Kidney (tissue), 14 donors: ENCODE results near the gene CRACDL. TPM values are rescaled to one million over a fixed set of nuclear protein-coding genes. Genes with fewer than 3 reads are reported as not detected.

Experiments
- DNase-seq, 5 donors: peaks; one replicate each; pipeline ENCODE4 v3.0.0-alpha.2; 2013 to 2020
- FAIRE-seq: peaks from 2 replicates; lab custom pipeline; 2012; peaks lifted over from hg19 to GRCh38; lab: Jason Lieb, UNC
- H3K27ac ChIP-seq, 2 donors: one replicate each; pipeline ENCODE4 v1.7.0; 2013; ENCODE audit warnings: low read depth in 2 of 2, low read length in 2 of 2, inconsistent platforms in 1 of 2
- H3K27me3 ChIP-seq: one replicate; pipeline ENCODE4 v1.7.1; 2013; ENCODE audit warnings: low read length, inconsistent platforms; ENCODE audit not compliant: control insufficient read depth, insufficient read depth
- H3K36me3 ChIP-seq, 3 donors: one replicate each; pipeline versions ENCODE4 v1.7.0 to v1.7.1; 2013; ENCODE audit warnings: low read length in 3 of 3, control low read depth in 1 of 3, inconsistent platforms in 1 of 3; ENCODE audit not compliant: insufficient read depth in 3 of 3, control insufficient read depth in 2 of 3
- H3K4me1 ChIP-seq, 3 donors: one replicate each; pipeline versions ENCODE4 v1.7.0 to v1.7.1; 2013; ENCODE audit warnings: low read length in 3 of 3, inconsistent platforms in 1 of 3, low read depth in 1 of 3; ENCODE audit not compliant: control insufficient read depth in 2 of 3, insufficient read depth in 2 of 3
- H3K4me3 ChIP-seq, 3 donors: one replicate each; pipeline versions ENCODE4 v1.7.0 to v1.8.1; 2013; ENCODE audit warnings: low read length in 3 of 3, control low read depth in 1 of 3, inconsistent platforms in 1 of 3
- H3K9ac ChIP-seq, 3 donors: one replicate each; pipeline versions ENCODE4 v1.7.0 to v1.7.1; 2013; ENCODE audit warnings: low read length in 3 of 3, control low read depth in 1 of 3, inconsistent platforms in 1 of 3
- H3K9me3 ChIP-seq, 3 donors: one replicate each; pipeline versions ENCODE4 v1.7.0 to v1.7.1; 2013; ENCODE audit warnings: low read length in 3 of 3, control low read depth in 1 of 3, inconsistent platforms in 1 of 3; ENCODE audit not compliant: control insufficient read depth in 2 of 3, insufficient read depth in 1 of 3
- intact Hi-C: fragments of 100-400 bp; cut with DNase I; formaldehyde crosslinking; loops from one replicate; pipeline ENCODE4 v1.11.1; 2022
- polyA plus RNA-seq: library from polyadenylated mRNA; stranded (reverse); fragments of 350-450 nt; fragmentation: Illumina TruSeq; extraction: RNeasy Lipid Tissue Mini Kit (QIAGEN cat#74804); gene quantifications from one replicate; pipeline ENCODE4 v1.2.3, GENCODE V29; 2014; ENCODE audit warnings: low read depth, low replicate concordance; ENCODE audit not compliant: insufficient read depth
- total RNA-seq: library from RNA; stranded (reverse); fragmentation: NEBNext Ultra II Directional; extraction: Animal tissue kit (Norgen Biotek cat#: 25700); gene quantifications from one replicate; pipeline ENCODE4 v1.2.1, GENCODE V29; 2021
- TF ChIP-seq, protein P1 (sequence below): IDR thresholded peaks from 3 replicates; pipeline ENCODE4 v1.5.1; 2012; ENCODE audit warnings: mild to moderate bottlenecking, moderate library complexity, borderline replicate concordance; ENCODE audit not compliant: insufficient read depth; ENCODE audit errors: extremely low read depth
- donor health status: control.
- donor health status: control.
- donor health status: control.
- donor health status: control.
- donor health status: control.
- donor health status: DM: yes; HTN: yes; CAD: no.
- donor health status: Normal renal cell carcinoma (clear cell type).

CRACDL gene
- total and polyA plus RNA-seq, 2 donors from 2014 or later = 4.3 to 14.8 TPM

- H3K9me3 ChIP-seq = no peaks in the 10 kb centered on the region
- H3K27me3 ChIP-seq = no peaks in the 10 kb centered on the region
- intact Hi-C loops = no loop called here
- no peak overlapping the region for H3K27ac ChIP-seq
- TF ChIP-seq, protein P1, sequence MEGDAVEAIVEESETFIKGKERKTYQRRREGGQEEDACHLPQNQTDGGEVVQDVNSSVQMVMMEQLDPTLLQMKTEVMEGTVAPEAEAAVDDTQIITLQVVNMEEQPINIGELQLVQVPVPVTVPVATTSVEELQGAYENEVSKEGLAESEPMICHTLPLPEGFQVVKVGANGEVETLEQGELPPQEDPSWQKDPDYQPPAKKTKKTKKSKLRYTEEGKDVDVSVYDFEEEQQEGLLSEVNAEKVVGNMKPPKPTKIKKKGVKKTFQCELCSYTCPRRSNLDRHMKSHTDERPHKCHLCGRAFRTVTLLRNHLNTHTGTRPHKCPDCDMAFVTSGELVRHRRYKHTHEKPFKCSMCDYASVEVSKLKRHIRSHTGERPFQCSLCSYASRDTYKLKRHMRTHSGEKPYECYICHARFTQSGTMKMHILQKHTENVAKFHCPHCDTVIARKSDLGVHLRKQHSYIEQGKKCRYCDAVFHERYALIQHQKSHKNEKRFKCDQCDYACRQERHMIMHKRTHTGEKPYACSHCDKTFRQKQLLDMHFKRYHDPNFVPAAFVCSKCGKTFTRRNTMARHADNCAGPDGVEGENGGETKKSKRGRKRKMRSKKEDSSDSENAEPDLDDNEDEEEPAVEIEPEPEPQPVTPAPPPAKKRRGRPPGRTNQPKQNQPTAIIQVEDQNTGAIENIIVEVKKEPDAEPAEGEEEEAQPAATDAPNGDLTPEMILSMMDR = no peak
- FAIRE-seq = no peak
- no peak for DNase-seq
- no peak overlapping the region for H3K9ac ChIP-seq
- peaks cover 0 to 9% (median 5%) of the 10 kb centered on the region in 3 donors for H3K4me1 ChIP-seq
- H3K36me3 ChIP-seq = no peaks in the 10 kb centered on the region
- H3K4me3 ChIP-seq = no peak overlapping the region
Observed at GRCh38 chr2:98810588-98810928, 125.5 kb downstream of the CRACDL start.

DNA sequence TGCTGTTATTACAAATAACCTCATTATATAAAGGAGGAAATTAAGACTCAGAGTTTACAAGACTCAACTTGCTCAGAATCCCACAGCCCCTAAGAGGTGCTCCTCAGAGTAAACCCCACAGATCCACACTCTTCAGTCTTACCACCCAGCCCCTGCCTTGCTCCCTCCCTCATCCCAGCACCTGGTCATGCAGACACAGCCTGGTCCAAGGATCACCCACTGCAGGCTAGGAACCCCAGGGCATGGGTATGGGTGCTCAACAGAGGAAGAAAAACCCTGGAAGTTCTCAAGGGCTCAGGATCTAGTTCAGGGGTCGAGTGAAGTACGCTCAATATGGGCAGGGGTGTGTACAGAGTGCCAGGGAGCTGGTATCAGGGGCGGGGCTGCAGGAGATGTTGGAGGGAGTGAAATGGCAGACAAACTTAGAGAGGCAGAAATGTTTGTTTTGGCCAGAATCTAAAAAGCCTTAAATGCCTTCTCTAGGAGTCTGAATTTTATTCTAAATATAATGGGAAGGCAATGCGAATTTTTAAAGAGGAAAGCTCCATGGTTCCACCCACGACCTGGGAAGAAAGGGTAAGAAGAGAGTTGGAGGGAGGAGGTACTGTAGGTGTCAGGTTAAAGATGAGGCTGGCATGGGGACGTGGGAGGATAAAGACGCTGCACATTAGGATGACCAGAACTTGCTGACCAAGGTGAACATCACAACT, 126.0 kb downstream of the CRACDL start:
- DNase-seq = peak in 2 of 5 donors; percentile 42 to 49
- no peak overlapping the region for H3K4me3 ChIP-seq
- no peaks in the 10 kb centered on the region for H3K36me3 ChIP-seq
- H3K27me3 ChIP-seq = no peaks in the 10 kb centered on the region
- peaks cover 0 to 9% (median 5%) of the 10 kb centered on the region in 3 donors for H3K4me1 ChIP-seq
- intact Hi-C loops = no loop called here
- H3K9me3 ChIP-seq = no peaks in the 10 kb centered on the region
- TF ChIP-seq, protein P1 = no peak
- H3K27ac ChIP-seq = no peak overlapping the region
- H3K9ac ChIP-seq = no peak overlapping the region
- FAIRE-seq = no peak

DNA sequence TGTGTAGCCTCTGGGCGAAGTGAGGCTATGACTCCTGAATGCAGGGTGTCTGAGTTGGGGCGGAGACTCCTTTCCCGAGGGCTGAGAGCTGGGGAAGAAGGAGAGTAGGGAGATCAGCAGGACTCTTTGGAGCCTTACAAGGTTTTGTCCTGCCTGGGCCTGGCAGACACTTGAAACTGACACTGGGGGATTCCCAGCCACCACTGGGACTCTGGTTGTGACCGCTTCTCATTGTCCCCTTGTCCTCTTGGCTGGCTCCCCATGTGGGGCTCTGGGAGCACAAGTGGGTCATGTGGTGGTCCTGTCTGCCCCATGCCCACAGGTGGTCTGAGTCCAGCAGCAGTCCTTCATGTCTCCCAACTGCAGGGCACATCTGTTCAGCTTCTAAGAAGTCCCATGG, 126.9 kb downstream of the CRACDL start:
- no peak for DNase-seq
- intact Hi-C loops = no loop called here
- no peaks in the 10 kb centered on the region for H3K36me3 ChIP-seq
- TF ChIP-seq, protein P1 = no peak
- no peak overlapping the region for H3K4me3 ChIP-seq
- FAIRE-seq = no peak
- H3K9me3 ChIP-seq = no peaks in the 10 kb centered on the region
- H3K27ac ChIP-seq = no peak overlapping the region
- no peaks in the 10 kb centered on the region for H3K27me3 ChIP-seq
- peaks cover 0 to 9% (median 5%) of the 10 kb centered on the region in 3 donors for H3K4me1 ChIP-seq
- no peak overlapping the region for H3K9ac ChIP-seq
